Aorta (tissue), 5 donors: ENCODE measurements around the gene RANBP17. TPM values are rescaled to one million over a fixed set of nuclear protein-coding genes. Genes with fewer than 3 reads are reported as not detected.

Experiments
- ATAC-seq: fragments of 200-7000 bp; cut with Tn5 transposase; one replicate; pipeline ENCODE4 v1.9.1; 2022; ENCODE audit warnings: moderate library complexity; ENCODE audit not compliant: low FRiP score
- DNase-seq, 2 donors: peaks; one replicate each; pipeline ENCODE4 v3.0.0-alpha.2; 2020
- H3K27ac ChIP-seq, 2 donors: one replicate each; pipeline ENCODE4 v1.5.1; 2013; ENCODE audit warnings: low read length in 2 of 2, mild to moderate bottlenecking in 2 of 2, moderate library complexity in 2 of 2, control low read depth in 1 of 2, inconsistent platforms in 1 of 2, low read depth in 1 of 2
- H3K27me3 ChIP-seq, 2 donors: one replicate each; pipeline ENCODE4 v1.6.1; 2013; ENCODE audit warnings: control low read depth in 1 of 2, low read length in 1 of 2, mild to moderate bottlenecking in 1 of 2, moderate library complexity in 1 of 2; ENCODE audit not compliant: insufficient read depth in 2 of 2, control insufficient read depth in 1 of 2
- H3K36me3 ChIP-seq, 2 donors: one replicate each; pipeline ENCODE4 v1.6.1; 2013; ENCODE audit warnings: control low read depth in 1 of 2, low read length in 1 of 2, mild to moderate bottlenecking in 1 of 2; ENCODE audit not compliant: insufficient read depth in 2 of 2, control insufficient read depth in 1 of 2
- H3K4me1 ChIP-seq, 2 donors: one replicate each; pipeline ENCODE4 v1.6.1; 2013; ENCODE audit warnings: low read length in 2 of 2, control low read depth in 1 of 2, mild to moderate bottlenecking in 1 of 2, moderate library complexity in 1 of 2; ENCODE audit not compliant: insufficient read depth in 2 of 2, control insufficient read depth in 1 of 2
- H3K4me3 ChIP-seq, 2 donors: one replicate each; pipeline ENCODE4 v1.5.1; 2013; ENCODE audit warnings: low read length in 2 of 2, control low read depth in 1 of 2, mild to moderate bottlenecking in 1 of 2
- H3K9me3 ChIP-seq: one replicate; pipeline ENCODE4 v1.6.1; 2013; ENCODE audit warnings: mild to moderate bottlenecking, low read length; ENCODE audit not compliant: control insufficient read depth
- WGBS, 2 donors: extraction: QIAGEN DNeasy Blood & Tissue Kit; methylation state at CpG; one replicate each; pipeline ENCODE4 v1.1.7; 2013; 5-methylcytosine and 5-hydroxymethylcytosine counted together
- intact Hi-C, 2 donors: fragments of 100-400 bp; cut with DNase I; formaldehyde crosslinking; loops; one replicate each; pipeline versions ENCODE4 v1.14.2 to v1.15.0; 2022
- polyA plus RNA-seq, 2 donors: library from polyadenylated mRNA; stranded (reverse); fragments of 200-250 nt; gene quantifications; one replicate each; pipeline ENCODE4 v1.2.3, GENCODE V29; 2013
- total RNA-seq, 2 donors: library from RNA; stranded (reverse); fragmentation: NEBNext Ultra II Directional; extraction: Animal tissue kit (Norgen Biotek cat#: 25700); gene quantifications; one replicate each; pipeline ENCODE4 v1.2.1, GENCODE V29; 2021
- donor health status: healthy with polysubstance abuse.
- donor health status: Bipolar disorder and iron deficiency.
- donor health status: DM: no; HTN: no; CAD: no.
- donor health status: DM: no; HTN: no; CAD: no.
- donor health status: DM: yes; HTN: yes; CAD: no.

Gene RANBP17
- total and polyA plus RNA-seq, 4 donors, result 1.3 to 13.6 (median 7.5) TPM

DNA sequence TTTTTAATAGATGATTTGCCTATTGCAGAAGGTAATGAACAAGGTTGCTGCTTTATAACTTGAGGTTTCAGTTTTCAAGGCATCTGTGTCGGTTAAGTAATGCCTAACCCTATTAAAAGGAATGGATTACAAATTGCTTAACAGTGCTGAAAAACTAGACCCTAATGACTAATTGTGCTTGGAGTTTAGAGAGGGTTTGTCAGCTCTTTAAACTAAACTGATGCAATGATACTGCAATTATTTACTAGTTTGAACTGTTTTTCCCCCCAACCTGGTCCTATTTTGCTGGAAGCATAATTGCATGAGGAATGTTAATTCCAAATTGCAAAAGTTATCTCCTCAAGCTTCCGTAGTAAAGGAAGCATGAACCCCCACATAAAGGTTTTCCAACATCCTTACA lies 407.9 kb downstream of the RANBP17 start:
- 95% methylated on average over 2 of the region's 2 CpGs for WGBS, 2 donors

DNA sequence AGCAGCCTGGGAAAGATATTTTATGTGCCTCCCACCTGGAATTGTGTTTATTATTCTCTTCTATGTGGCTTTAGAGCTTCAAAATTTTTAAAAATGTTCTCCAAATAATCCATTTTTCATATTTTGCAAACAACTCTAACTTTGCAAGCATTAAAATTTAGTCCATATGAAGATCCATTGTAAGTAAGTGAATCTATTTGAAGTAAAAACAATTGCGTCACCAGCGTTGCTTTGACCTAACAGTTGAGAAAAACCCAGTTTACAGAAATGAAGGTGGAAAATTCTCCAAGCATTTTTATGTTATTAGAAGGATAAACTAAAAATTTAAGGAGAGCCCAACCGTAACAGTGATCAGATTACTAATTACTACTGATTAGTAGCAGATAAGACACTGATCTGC lies 408.3 kb downstream of the RANBP17 start:
- Histone ChIP-seq H3K27me3 (no peaks in the 10 kb centered on the region), H3K4me1 (no peaks in the 10 kb centered on the region), H3K36me3 (no peaks in the 10 kb centered on the region), H3K4me3 (no peak overlapping the region), H3K27ac (no peak overlapping the region), H3K9me3 (no peaks in the 10 kb centered on the region)
- intact Hi-C loops, result no loop called here
- WGBS, 2 donors, result 95% methylated on average over 3 of the region's 3 CpGs
- DNase-seq (no peak), ATAC-seq (no peak)

More for the DNA sequence above, 407.9 kb downstream of the RANBP17 start:
- no peak for DNase-seq
- H3K4me1 ChIP-seq, result no peaks in the 10 kb centered on the region
- no peak for ATAC-seq
- no peak overlapping the region for H3K4me3 ChIP-seq
- no peak overlapping the region for H3K27ac ChIP-seq
- no peaks in the 10 kb centered on the region for H3K36me3 ChIP-seq
- intact Hi-C loops, result no loop called here
- H3K27me3 ChIP-seq, result no peaks in the 10 kb centered on the region
- H3K9me3 ChIP-seq, result no peaks in the 10 kb centered on the region

DNA sequence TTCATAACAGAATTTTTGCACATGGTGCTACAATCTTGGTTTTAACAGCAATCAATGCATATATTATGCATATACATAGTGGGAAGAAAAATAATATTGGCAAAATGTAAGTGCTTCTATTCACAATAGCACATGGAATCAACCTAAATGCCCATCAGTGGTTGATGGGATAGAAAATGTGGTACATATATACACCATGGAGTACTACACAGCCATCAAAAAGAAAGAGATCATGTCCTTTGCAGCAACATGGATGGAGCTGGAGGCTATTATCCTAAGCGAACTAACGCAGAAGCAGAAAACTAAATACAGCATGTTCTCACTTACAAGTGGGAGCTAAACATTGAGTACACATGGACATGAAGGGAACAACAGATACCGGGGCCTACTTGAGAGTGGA lies 410.0 kb downstream of the RANBP17 start:
- 99% methylated on average over 3 of the region's 3 CpGs for WGBS, 2 donors
- ATAC-seq (no peak), DNase-seq (no peak)
- H3K36me3 ChIP-seq, result no peaks in the 10 kb centered on the region
- intact Hi-C loops, result no loop called here
- H3K27me3 ChIP-seq, result no peaks in the 10 kb centered on the region
- no peak overlapping the region for H3K27ac ChIP-seq
- H3K4me3 ChIP-seq, result no peak overlapping the region
- H3K4me1 ChIP-seq, result no peaks in the 10 kb centered on the region
- H3K9me3 ChIP-seq, result no peaks in the 10 kb centered on the region

DNA sequence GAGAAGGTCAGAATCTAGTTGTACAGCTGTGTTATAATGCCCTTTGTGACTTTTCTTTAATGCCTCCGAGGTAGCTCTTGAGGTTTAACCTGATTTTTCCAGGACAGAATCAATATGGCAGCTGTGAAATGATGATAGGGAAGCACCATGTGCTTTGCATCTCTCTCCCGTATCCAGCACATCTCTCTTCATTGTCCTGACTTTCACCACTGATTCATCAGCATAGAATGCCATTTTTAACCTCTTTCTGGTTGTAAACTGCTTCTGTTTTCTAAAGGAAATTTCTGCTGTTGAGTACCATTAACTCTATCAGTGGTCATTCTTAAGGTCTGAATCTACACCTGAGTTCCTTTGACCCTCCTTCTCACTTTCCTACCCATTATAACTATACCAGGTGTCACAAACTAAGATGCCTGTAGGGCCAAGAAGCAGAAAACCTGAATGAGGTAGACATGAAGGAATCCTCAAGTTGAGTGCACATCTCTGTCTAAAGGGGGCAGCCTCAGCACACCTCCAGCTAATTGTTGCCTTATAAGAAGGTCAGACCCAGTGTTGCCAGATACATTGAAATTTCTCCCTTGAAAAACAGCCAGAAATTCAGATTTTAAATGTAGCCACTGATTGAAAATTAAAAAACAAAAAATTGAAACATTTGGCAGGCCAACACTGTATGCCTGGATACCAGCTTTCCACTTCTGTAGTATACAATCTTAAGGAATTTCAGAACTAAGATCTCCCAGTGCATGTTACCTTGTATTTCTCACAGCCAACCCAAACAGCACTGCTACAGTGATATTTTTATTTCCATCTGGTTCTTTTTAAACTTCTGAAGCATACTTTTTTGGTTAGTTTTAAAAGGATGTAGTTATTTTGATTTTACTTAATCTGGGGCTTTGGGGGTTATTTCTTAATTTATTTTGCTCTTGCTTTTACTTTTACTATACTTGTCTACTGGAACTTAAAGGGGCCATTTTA lies 411.5 kb downstream of the RANBP17 start:
- intact Hi-C loops, result no loop called here
- WGBS, 2 donors, result 88% methylated on average over 2 of the region's 2 CpGs
- no peaks in the 10 kb centered on the region for H3K27me3 ChIP-seq
- no peaks in the 10 kb centered on the region for H3K4me1 ChIP-seq
- no peak overlapping the region for H3K27ac ChIP-seq
- DNase-seq, result no peak
- no peaks in the 10 kb centered on the region for H3K36me3 ChIP-seq
- H3K9me3 ChIP-seq, result no peaks in the 10 kb centered on the region
- ATAC-seq, result no peak
- no peak overlapping the region for H3K4me3 ChIP-seq

DNA sequence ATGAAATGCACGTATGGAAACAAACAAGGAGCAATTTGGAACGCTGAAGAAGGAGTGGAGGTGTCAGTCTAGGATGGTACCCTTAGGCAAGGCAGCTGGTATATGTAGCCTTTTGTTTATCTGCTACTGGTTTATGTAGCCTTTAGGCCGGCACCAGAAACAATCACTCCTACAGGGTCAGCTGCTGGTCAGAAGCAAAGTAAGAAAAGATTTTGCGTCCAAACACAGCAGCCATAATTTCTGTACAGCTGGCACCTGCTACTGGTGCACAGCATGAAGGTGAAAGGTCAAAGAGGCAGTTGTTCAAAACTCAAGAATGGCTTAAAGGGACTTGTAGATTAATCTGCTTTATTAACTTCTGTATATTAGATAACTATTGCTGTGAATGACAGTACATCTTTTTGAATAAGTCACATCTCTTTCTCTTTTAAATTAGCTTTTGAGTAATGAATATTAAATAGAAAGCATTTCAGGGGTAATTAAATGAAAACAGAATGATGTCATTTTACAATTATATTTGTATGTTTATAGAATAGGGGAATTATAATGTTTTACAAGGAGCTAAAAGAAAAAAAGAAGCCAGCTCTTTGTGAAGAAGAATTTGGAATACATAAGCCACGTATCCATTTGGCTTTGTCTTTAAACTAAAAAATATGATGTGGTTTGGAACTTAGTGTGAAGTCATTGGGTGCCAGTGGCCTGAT lies 414.2 kb downstream of the RANBP17 start:
- WGBS, 2 donors, result 87 to 88% methylated on average over 5 of the region's 5 CpGs
- no peaks in the 10 kb centered on the region for H3K36me3 ChIP-seq
- no peaks in the 10 kb centered on the region for H3K9me3 ChIP-seq
- H3K4me1 ChIP-seq, result no peaks in the 10 kb centered on the region
- H3K27me3 ChIP-seq, result no peaks in the 10 kb centered on the region
- no peak for DNase-seq
- intact Hi-C loops, result no loop called here
- H3K27ac ChIP-seq, result no peak overlapping the region
- ATAC-seq, result no peak
- H3K4me3 ChIP-seq, result no peak overlapping the region

DNA sequence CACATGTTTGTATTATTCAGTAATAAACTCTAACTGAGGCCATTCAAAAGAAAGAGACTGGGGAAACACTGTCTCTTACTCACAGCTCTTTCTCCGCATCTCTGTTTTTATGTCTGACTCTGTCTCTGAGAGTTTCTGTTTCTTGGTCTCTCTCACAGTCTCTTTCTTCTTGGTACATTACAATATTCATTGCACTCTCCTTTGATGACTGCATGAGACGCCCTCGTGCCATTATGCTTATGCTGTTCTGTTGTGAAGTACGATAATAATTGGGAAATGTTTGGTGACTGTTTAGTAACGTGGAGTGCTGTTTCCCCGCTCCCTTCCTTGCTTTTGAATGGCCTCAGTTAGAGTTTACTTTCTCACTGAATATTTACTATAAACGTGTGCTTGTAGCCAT lies 421.9 kb downstream of the RANBP17 start:
- ATAC-seq (no peak), DNase-seq (no peak)
- Histone ChIP-seq H3K9me3 (no peaks in the 10 kb centered on the region), H3K4me1 (no peaks in the 10 kb centered on the region), H3K4me3 (no peak overlapping the region), H3K36me3 (no peaks in the 10 kb centered on the region), H3K27me3 (no peaks in the 10 kb centered on the region), H3K27ac (no peak overlapping the region)
- WGBS, 2 donors, result 88 to 91% methylated on average over 7 of the region's 7 CpGs
- intact Hi-C loops, result no loop called here

DNA sequence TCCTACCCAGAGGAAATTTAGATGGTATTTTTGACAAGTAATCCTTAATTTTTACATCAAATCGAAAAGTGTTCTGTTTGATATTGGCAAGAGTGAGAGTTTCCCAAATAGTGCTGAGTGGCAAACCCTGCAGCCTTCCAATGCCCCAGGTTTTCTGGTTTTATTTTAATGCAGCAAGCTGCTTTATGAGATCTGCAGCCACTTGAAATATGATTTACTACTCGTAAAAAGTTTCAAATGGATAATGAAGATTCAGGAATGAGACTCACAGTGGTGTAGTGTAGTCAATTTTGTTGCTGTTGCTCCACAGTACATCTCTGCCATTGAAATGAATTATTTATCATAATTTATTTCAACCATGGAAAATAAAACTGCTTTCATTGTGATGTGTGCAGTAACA lies 423.6 kb downstream of the RANBP17 start:
- H3K27ac ChIP-seq, result no peak overlapping the region
- H3K9me3 ChIP-seq, result no peaks in the 10 kb centered on the region
- H3K4me3 ChIP-seq, result no peak overlapping the region
- no peak for DNase-seq
- no peak for ATAC-seq
- no peaks in the 10 kb centered on the region for H3K4me1 ChIP-seq
- intact Hi-C loops, result no loop called here
- H3K27me3 ChIP-seq, result no peaks in the 10 kb centered on the region
- no peaks in the 10 kb centered on the region for H3K36me3 ChIP-seq
- WGBS, 2 donors, result 87% methylated on average over 2 of the region's 2 CpGs

DNA sequence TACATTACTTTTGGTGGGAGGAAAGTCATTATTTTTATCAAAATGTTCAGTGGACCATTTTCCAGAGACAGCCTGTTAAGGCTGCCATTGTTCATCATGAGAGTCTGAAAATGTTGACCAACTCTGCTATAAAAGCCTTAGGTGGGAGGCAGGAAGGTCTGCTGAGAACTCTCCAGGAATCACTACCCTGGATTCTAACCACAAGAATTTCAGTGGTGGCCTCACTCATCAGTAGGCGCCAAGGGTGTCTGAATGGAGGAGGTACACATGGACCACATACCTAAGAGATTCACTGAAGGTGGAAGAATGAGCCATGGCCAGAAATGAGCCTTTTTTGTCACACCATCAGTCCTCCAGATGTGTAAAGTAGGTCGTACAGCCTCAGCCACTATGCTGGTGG lies 426.2 kb downstream of the RANBP17 start:
- H3K4me3 ChIP-seq, result no peak overlapping the region
- no peak overlapping the region for H3K27ac ChIP-seq
- 90 to 96% methylated on average over 2 of the region's 2 CpGs for WGBS, 2 donors
- intact Hi-C loops, result no loop called here
- no peaks in the 10 kb centered on the region for H3K4me1 ChIP-seq
- no peak for ATAC-seq
- no peaks in the 10 kb centered on the region for H3K27me3 ChIP-seq
- DNase-seq, result no peak
- H3K36me3 ChIP-seq, result no peaks in the 10 kb centered on the region
- no peaks in the 10 kb centered on the region for H3K9me3 ChIP-seq

DNA sequence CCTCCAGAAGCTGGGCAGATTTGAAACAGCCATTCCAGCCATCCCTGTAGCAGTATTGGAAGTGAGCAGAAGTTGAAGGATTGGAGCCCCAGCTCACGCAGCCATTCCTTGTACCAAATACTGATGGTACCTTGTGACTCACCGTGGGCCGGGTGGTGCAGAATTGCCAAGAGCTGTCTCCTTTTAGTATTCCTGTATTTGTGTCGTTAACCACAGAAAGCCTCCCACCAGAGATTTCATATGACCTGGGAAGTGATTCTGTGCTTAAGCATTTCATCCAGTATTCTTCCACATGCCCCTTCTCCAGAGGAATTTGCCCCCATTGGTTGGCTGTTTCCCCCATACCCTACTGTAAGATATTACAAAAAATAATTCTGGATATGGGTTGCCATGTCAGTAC lies 429.6 kb downstream of the RANBP17 start:
- H3K36me3 ChIP-seq, result no peaks in the 10 kb centered on the region
- ATAC-seq (no peak), DNase-seq (no peak)
- no peaks in the 10 kb centered on the region for H3K9me3 ChIP-seq
- WGBS, 2 donors, result 96 to 97% methylated on average over 4 of the region's 4 CpGs
- H3K4me3 ChIP-seq, result no peak overlapping the region
- intact Hi-C loops, result no loop called here
- H3K27me3 ChIP-seq, result no peaks in the 10 kb centered on the region
- H3K27ac ChIP-seq, result no peak overlapping the region
- no peaks in the 10 kb centered on the region for H3K4me1 ChIP-seq
